ENCODE results near the gene CACNA1I.

The CACNA1I gene

GRCh38 chr22:39651053-39651996 is 80.8 kb downstream of the CACNA1I start:
- no peak for DNase-seq

GRCh38 chr22:39652990-39653786 is 82.6 kb downstream of the CACNA1I start:
- DNase-seq: no peak

GRCh38 chr22:39653787-39654077 is 83.2 kb downstream of the CACNA1I start:
- DNase-seq: no peak

GRCh38 chr22:39654131-39654926 is 83.8 kb downstream of the CACNA1I start:
- DNase-seq: no peak

- DNase-seq: no peak
Observed at GRCh38 chr22:39655004-39655579, 84.5 kb downstream of the CACNA1I start.

GRCh38 chr22:39655831-39656230 is 85.3 kb downstream of the CACNA1I start:
- no peak for DNase-seq

- DNase-seq: no peak
Observed at GRCh38 chr22:39656495-39657490, 86.2 kb downstream of the CACNA1I start.

GRCh38 chr22:39658367-39658766 is 87.8 kb downstream of the CACNA1I start:
- no peak for DNase-seq

GRCh38 chr22:39658806-39659463 is 88.4 kb downstream of the CACNA1I start:
- DNase-seq: no peak

GRCh38 chr22:39661501-39661841 is 90.9 kb downstream of the CACNA1I start:
- no peak for DNase-seq

GRCh38 chr22:39661842-39662685 is 91.5 kb downstream of the CACNA1I start:
- no peak for DNase-seq

GRCh38 chr22:39662686-39663052 is 92.1 kb downstream of the CACNA1I start:
- DNase-seq: no peak

GRCh38 chr22:39663751-39664150 is 93.2 kb downstream of the CACNA1I start:
- DNase-seq: no peak

- DNase-seq: no peak
Observed at GRCh38 chr22:39664485-39665200, 94.1 kb downstream of the CACNA1I start.

GRCh38 chr22:39665229-39665628 is 94.7 kb downstream of the CACNA1I start:
- DNase-seq: no peak

- DNase-seq: no peak
Observed at GRCh38 chr22:39665661-39666431, 95.3 kb downstream of the CACNA1I start.

GRCh38 chr22:39666495-39666894 is 95.9 kb downstream of the CACNA1I start:
- no peak for DNase-seq

- DNase-seq: no peak
Observed at GRCh38 chr22:39666926-39667325, 96.4 kb downstream of the CACNA1I start.

Data from fibroblast of skin of abdomen (primary cell).